GM18868 (cell line): Measurements from ENCODE around the gene INPP5F.

Experiments used
- ATAC-seq: cut with Tn5 transposase; IDR thresholded peaks from one replicate; pipeline ENCODE4 v1.9.1; 2021; ENCODE audit warnings: mild to moderate bottlenecking, moderate library complexity; ENCODE audit not compliant: unreplicated experiment

Gene INPP5F

DNA sequence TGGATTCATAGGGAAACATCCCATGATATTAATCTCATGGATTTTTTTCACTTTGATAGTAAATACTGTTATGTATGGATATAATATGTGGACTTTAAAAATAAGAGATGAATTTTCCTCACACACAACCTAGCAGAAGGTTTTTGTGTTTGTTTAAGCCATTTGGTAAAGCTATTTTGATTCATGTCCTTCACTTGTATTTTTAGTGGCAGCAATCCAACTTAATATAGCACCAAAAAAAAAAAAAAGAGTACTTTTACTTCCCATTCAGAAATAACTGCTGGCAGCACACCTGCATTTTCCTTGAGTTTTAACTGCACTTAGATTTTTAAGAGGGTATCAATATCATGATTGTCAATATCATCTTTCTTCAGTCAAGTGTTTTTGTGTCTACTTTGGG, 86.8 kb downstream of the INPP5F start:
- no peak for ATAC-seq

DNA sequence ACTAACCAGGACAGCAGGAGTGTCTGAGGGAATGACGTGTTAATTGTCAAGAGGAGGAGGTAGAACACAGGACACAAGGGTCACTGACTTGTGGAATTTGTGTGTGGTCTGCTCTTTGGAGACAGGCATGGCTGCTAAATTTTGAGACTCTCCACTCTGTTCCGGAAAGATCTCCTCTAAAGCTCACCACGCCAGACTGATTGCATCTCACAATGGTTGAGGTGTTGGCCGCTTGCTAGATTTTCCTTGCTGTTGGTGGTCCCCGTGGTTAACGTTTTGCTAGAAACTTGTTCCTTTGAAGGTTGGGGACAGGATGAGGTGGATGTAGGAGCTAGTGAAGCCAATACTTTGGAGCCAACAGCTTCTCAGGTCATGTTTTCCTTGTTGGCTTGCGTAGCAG, 89.8 kb downstream of the INPP5F start:
- no peak for ATAC-seq

DNA sequence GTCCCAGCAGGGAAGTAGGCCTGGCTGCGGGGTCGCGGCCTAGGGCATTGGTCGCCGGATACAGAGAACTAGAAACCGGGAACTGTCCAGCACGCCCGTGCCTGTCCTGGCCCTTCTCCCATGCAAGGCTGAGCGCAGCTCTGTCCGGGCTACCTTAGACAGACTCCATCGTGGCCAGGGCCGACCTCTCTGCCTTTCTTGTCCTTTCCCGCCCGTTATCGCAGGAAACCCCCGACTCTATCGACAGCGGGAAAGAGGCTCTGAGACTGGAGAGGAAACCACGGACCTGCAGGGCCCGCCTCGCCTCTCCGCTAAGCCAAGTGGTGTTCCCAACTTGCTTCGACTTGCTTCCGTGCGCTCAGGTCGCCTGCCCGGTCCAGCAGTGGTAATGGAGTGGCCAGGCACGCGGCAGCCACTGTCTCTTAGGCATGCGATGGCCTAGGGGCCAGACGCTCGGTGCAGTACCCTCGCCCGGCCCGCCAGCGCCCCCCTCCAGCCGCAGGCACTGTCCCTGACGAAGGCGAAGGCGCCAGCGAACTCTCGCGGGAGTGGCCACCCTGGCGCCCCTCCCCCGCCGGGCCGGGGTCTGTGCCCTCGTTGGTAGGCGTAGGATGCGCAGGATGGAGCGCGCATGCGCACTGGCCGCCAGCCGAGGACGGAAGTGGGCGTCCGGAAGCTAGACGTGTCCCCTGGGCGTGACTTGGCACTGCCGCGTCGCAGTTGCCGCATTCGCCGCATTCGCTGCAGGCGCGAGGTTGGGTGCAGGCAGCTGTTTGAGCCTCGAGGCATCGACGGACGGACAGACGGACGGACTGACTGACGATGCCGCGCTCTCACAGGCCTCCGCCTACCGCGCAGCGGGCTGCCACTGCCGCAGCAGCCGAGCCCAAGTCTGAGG, 92.4 kb downstream of the INPP5F start:
- no peak for ATAC-seq

DNA sequence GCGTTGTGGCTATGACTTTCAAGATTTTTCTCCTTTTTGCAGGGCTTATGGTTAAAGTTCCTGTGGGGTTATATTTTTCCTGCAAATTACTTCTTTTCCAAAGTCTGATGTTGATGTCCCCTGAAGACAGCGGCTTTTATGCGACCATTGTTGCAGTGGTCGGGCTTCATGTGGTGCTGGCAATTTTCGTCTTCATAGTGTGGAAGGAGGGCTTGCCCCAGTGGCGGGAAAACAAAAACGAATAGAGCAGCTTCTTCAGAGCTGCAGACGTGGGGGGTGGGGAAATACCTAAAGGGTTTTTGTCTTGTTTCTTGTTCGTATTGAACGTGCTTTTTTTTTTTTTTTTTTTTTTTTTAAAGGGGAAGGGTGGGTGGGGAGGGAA, 93.0 kb downstream of the INPP5F start:
- ATAC-seq, result no peak

DNA sequence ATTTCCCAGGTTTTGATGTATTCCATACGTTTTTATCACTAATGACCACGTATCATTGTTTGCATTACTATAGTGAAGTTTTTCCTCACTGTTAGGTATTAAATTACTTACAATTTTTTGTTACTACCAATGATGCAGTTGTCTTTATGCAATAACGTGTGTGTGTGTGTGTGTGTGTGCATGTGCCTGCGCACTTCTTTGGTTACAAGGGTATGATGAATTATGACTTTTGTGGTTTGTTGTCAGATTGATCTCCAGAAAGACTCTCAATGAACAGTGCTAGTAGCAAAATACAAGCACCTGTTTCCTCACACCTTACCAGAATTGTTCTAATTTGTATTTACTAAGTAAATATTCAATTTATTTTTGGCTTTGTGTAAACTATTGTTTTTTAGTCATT, 95.3 kb downstream of the INPP5F start:
- no peak for ATAC-seq

DNA sequence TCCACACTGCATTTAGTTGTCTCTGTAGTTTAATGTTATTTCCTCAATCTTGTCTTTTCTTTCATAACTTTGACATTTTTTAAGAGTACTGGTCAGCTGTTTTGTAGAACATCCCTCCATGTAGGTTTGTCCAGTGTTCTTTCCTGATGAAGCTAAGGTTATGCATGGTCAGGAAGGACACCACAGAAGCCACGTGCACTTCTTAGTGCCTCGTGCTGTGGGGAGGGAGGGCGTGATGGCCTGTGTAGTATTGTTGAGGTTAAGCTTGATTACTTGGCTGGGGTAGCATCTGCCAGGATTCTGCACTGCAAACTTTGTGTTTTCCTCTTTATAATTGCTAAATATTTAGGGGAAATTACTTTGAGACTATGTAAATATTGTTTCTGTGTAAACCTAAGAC, 98.4 kb downstream of the INPP5F start:
- ATAC-seq, result no peak

DNA sequence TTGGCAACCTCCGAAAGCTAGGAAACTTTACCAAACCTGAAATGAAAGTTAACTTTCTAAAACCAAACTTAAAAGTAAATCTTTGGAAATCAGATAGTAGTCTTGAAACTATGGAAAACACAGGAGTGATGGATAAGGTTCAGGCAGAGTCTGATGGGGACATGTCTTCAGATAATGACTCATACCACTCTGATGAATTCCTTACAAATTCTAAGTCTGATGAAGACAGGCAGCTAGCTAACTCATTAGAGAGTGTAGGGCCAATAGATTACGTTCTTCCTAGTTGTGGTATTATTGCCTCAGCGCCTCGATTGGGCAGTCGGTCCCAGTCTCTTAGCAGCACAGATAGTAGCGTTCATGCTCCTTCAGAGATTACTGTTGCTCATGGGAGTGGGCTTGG, 100.9 kb downstream of the INPP5F start:
- no peak for ATAC-seq

DNA sequence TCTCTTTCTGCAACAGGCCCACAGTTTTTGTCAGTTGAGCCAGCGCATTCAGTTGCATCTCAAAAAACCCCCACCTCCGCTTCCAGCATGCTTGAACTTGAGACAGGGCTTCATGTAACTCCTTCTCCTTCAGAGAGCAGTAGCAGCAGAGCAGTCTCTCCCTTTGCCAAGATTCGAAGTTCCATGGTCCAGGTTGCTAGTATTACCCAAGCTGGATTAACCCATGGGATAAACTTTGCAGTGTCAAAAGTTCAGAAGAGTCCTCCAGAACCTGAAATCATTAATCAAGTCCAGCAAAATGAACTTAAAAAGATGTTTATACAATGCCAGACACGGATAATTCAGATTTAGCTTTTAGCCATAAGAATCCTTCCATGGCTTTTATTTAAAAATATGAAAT, 101.6 kb downstream of the INPP5F start:
- ATAC-seq, result no peak

DNA sequence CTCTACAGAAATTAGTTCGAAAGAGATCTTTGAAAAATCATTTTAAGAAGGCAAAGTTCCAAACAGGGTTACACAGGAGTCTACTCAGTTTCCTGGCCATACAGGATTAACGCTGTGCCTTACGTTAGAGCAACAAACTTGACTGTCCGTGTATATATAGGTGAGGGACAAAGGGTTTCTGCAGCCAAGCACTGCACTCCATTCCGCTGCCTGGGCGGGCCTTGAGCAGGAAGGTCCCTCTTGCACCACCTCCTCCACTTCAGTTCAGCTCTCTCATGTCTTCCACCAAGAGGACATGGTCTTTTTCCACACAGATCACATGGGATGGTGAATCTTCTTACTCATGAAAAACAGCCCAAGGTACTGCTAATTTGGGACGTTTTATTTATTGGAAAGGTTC, 103.6 kb downstream of the INPP5F start:
- ATAC-seq, result no peak

DNA sequence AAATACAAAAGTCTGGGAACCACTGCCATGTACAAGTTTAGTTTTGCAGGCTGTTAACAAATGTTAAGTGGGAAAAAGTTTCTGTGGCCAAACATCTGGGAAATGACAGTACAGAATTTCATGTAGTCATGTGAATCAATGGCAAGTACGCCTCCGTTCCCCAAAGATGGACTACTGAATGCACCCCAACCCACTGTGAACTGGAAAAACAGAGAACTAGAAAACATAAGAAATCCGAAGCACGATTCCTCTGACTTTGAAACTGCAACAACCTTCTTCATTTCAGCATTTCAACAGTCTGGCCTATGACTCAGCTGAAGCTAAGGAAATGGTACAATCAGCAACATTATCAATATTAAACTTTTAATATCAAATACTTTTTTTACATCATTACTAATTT, 105.0 kb downstream of the INPP5F start:
- ATAC-seq, result no peak

DNA sequence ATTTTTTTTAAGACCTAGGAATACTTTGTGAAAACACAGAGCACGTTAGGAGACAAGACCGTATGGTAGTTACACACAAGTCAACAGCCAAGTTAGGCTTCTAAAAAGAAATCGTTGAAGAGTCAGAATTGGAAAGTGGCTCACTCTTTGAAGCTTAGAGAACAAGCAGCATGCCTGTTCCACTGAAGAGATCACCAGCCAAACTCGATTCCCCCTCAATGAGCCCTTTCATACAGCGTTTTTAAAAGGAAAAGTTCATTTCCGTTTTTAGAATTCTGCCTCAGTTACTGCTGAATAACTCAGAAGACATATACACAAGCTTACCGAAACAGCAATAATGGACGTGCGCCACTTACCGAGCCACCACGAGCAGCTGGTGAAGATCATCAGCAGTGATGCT, 105.8 kb downstream of the INPP5F start:
- ATAC-seq, result no peak

DNA sequence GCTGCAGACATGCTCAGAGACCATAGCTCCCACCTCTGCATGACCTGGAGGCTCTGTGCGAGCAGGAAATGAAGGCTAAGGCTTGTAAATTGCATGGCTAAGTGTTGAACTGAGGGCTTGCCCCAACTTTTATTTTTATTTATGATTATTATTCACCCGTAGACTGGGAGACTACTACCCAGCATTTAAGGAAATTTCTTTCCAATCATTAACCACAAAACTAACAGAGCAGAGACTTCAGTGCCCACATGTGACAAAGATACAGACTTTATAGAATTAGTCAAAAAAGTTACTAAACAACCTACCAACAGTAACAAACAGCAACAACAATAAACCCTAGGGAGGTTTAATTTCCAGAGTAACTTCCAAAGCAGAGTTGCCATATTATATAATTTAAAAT, 107.1 kb downstream of the INPP5F start:
- ATAC-seq, result no peak

DNA sequence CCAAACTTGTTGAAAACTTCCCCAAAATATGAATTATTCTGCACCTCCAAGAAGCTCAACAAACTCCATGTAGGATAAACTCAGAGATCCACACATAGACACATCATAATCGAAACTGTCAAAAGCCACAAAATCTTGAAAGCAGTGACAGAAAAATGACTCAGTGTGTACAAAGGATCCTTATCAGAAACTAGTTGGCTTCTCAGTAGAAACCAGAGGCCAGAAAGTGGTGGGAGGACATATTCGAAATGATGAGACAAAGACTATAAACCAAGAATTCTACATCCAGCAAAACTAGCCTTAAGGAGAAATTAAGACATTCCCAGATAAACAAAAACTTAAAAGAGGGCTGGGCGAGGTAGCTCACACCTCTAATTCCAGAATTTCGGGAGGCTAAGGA, 108.3 kb downstream of the INPP5F start:
- ATAC-seq, result no peak

DNA sequence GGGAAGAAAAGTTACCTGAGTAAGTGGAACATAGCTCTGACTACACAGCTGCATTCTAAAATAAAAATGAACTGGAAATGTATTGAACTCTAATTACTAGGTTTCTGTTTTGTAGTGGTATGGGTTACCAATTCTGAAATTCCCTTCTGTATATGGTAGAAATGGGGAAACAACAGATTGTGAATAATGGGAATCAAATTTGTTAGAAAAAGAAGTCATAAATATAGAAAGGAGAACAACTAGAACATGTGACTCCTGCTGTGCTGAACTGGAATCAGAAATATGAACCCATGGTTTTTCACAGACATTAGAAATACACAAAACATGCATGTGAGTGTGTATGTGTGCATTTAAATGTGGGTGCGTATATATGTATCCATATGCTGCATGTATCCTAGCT, 119.8 kb downstream of the INPP5F start:
- no peak for ATAC-seq

DNA sequence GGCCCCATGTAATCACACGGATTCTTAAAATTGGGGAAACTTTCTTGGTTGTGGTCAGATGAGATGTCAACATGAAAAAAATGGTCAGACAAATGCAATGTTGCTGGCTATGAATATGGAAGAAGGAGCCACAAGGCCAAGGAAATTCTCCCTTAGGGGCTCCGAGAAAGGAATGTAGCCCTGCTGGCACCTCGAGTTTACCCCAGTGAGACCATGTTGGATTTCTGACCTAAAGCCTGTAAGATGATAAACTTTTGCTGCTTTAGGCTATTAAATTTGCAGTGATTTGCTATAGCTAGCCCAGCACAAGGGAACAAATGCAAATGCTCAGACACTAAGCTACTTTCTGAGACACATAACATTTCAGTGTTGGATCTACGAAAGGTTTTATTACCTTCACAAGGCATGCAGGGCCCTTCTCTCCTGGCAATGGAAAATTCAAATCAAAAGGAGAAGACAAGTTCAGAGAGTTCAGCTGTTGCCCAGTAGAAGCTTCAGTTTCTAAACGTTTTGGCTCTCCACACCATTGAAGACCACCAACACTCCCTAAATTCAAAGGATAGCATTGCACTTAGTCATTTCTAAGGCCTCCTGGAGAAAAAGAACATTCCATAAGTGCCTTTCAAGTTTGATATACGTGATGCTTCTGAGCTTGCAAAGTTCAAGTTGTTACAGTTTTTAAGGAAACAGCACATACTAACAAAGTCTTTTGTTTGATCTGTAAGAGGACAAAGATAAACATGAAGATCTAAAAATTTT, 123.4 kb downstream of the INPP5F start:
- ATAC-seq, result no peak

DNA sequence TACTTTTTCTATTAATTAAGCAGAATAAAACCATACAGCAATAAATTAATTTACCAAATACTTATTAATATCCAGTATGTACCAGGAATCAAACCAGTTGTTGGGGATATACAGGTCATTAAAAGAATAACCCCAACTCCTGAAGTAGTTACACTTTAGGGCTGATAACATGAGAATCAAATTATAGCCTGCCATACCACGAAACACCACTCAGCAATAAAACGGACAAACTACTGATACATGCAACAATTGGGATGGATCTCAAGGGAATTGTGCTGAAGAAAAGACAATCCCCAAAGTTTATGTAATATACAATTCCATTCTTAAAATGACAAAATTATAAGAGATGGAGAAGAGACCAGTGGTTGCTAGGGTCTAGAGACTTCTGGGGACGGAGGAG, 124.1 kb downstream of the INPP5F start:
- ATAC-seq, result no peak

DNA sequence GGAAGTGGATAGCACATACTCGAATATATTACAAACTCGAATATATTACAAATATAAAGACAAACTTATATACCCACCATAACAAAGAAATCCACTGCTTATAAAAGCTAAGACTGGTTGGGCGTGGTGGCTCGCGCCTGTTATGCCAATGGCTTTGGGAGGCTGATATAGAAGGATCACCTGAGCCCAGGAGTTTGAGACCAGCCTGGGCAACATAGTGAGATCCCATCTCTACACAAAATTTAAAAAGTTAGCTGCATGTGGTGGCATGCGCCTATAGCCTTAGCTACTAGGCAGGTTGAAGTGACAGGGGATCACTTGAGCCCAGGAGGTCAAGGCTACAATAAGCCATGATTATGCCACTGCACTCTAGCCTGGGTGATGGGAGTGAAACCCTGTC, 126.4 kb downstream of the INPP5F start:
- ATAC-seq, result no peak

DNA sequence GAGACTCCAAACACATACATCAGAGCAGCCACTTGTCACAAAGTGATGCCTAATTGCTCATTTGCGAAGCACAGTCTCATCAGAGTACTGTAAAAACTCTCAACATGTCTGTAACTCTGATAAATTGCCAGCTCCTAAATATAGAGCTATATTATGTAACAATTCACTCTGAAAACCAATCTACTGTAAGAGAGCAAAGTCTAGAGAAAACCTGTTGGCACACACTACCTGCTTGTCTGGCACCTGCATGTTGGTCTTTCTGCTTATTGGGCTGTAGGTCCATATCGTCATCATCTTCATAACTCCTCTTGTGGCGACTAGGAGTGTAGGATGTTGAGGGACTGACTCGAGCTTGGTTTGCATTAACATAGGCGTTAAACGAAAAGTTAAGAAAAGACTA, 127.0 kb downstream of the INPP5F start:
- ATAC-seq, result no peak

DNA sequence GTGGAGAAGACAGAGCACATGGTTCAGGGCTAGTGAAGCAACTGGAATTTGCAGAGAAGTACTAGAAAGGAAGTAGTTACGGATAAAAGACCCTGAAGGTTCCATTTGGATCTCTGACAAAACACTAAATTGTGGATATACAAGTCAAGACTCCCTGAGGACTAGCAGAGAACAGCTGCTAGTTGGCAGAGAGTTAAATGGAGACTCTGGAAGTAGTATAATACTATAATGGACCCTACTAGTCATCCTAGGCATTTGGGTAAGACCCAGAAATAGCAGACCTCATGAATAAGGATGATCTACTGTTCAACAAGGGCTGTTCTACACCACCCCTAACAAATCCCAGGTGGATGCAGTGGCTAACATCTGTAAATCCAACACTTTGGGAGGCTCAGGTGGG, 127.7 kb downstream of the INPP5F start:
- no peak for ATAC-seq

DNA sequence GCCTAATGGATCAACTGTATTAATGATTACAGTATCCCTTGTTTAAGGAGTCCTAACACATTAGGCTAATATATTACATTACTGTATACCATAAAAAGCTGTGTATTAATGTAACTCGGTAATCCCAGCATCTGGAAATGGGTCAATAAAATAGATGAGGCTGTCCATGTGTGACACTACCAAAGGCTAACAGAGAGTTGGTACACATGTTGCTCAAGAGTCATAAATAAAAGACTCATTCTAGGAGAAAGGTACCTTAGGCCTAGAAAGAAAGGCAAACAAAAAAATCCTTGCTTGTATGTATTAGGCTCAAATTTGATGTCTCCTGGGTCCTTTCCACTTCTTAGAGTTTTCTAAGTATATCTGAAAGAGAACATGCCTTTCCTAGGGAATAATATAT, 132.2 kb downstream of the INPP5F start:
- no peak for ATAC-seq

DNA sequence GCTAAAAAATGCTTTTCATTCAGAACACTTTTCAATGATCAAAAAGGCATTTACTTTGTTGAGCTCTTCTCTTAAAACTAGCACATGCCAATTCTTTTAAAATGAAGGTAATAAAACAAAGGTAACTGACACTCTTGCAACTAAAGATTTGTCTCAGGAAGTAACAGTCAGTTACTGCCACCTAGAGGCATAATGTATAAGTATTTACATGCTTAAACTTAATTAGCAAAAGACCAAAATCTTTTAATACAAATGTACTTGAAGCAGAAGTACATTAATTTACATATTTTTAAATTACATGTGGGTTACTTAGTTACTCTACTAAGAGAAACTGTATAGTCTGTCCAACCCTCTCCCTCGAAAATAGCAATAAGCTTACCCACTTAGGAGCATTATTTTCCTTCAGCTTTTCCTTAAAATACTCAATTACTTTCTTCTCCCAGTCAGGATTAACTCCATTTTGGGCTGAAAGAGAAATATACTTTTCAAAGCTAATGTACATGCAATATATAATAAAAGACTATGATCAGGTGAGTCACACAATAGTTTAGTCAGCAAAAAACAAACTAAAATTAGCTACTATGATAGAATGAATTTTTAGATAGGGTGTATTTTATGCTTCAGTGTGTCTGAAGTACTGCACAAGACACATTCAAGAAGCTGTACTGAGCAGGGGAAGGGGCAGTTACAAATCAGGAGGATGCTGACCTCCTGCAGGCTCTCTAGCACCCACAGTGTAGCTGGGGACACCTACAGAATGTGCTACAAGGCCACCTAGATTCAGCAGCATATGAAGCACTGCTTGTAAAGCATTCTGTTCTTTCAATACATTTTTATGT, 133.8 kb downstream of the INPP5F start:
- ATAC-seq, result no peak
